KBM-7 (cell line): ENCODE measurements around the gene ARX.

Experiments used
- DNase-seq: peaks from one replicate; pipeline ENCODE4 v3.0.0-alpha.2; 2015
- in situ Hi-C: fragments of 300-500 bp; cut with MboI; formaldehyde crosslinking; loops from 2 replicates; pipeline ENCODE4 v1.14.3; 2020; ENCODE audit warnings: low sequenced_read_pairs, low pct_unique_long_range_greater_than_20kb, mixed read lengths

Gene ARX

GRCh38 chrX:24955372-24955930, 60.3 kb downstream of the ARX start:
- DNase-seq: no peak
- in situ Hi-C loops: no loop called here

GRCh38 chrX:24954732-24955131, 61.0 kb downstream of the ARX start:
- in situ Hi-C loops: no loop called here
- no peak for DNase-seq
